Common myeloid progenitor, CD34-positive (primary cell): ENCODE results near the gene AUTS2.

ENCODE experiments used
- CTCF ChIA-PET: fragments of 350-600 bp; sonication (Branson Sonifier 250); formaldehyde crosslinking; loops from one replicate; lab custom pipeline; 2021; ENCODE audit warnings: antibody characterized with exemption; lab: Charles Lee
- POLR2A ChIA-PET: fragments of 350-600 bp; sonication (Branson Sonifier 250); formaldehyde crosslinking; loops from one replicate; lab custom pipeline; 2021; ENCODE audit warnings: antibody characterized with exemption; lab: Charles Lee
- DNase-seq, 3 donors: peaks; one replicate each; pipeline versions ENCODE4 v3.0.0 to v3.0.0-alpha.2; 2013
- H3K27ac ChIP-seq, 2 experiments: 1 replicate in 1 of 2; 2 replicates in 1 of 2; pipeline ENCODE4 v1.7.0; 2013; ENCODE audit warnings: inconsistent platforms in 2 of 2, low read length in 2 of 2, mild to moderate bottlenecking in 2 of 2, low read depth in 1 of 2, moderate library complexity in 1 of 2; ENCODE audit not compliant: severe bottlenecking in 2 of 2, insufficient read depth in 1 of 2, poor library complexity in 1 of 2
- H3K27me3 ChIP-seq, 5 experiments: replicated peaks in 2 of 5; 1 replicate in 3 of 5; 2 replicates in 2 of 5; pipeline versions ENCODE4 v1.6.1 to v1.7.0; 2013; ENCODE audit warnings: low read length in 4 of 5, mild to moderate bottlenecking in 2 of 5, moderate library complexity in 2 of 5, inconsistent platforms in 1 of 5; ENCODE audit not compliant: insufficient read depth in 5 of 5, control insufficient read depth in 4 of 5
- H3K36me3 ChIP-seq, 4 experiments: 1 replicate in 2 of 4; 2 replicates in 2 of 4; pipeline versions ENCODE4 v1.6.1 to v1.7.0; 2013; ENCODE audit warnings: low read length in 3 of 4, control low read depth in 1 of 4, mild to moderate bottlenecking in 1 of 4; ENCODE audit not compliant: control insufficient read depth in 4 of 4, insufficient read depth in 4 of 4
- H3K4me1 ChIP-seq, 4 experiments: 1 replicate in 3 of 4; 2 replicates in 1 of 4; pipeline versions ENCODE4 v1.6.1 to v1.7.1; 2013; ENCODE audit warnings: low read length in 3 of 4, mild to moderate bottlenecking in 3 of 4, control low read depth in 1 of 4, inconsistent platforms in 1 of 4, moderate library complexity in 1 of 4; ENCODE audit not compliant: control insufficient read depth in 4 of 4, insufficient read depth in 4 of 4; ENCODE audit errors: control extremely low read depth in 1 of 4
- H3K4me3 ChIP-seq, 7 experiments: 1 replicate in 4 of 7; 2 replicates in 3 of 7; pipeline versions ENCODE4 v1.5.1 to v1.7.0; 2013; ENCODE audit warnings: mild to moderate bottlenecking in 7 of 7, low read length in 6 of 7, moderate library complexity in 6 of 7, inconsistent platforms in 2 of 7, low read depth in 2 of 7, control low read depth in 1 of 7; ENCODE audit not compliant: insufficient read depth in 4 of 7, control insufficient read depth in 1 of 7; ENCODE audit errors: extremely low read depth in 1 of 7
- H3K9me3 ChIP-seq, 5 experiments: 1 replicate in 4 of 5; 2 replicates in 1 of 5; pipeline versions ENCODE4 v1.6.1 to v1.7.1; 2013; ENCODE audit warnings: low read length in 4 of 5, mild to moderate bottlenecking in 2 of 5, inconsistent platforms in 1 of 5, low read depth in 1 of 5, moderate library complexity in 1 of 5; ENCODE audit not compliant: control insufficient read depth in 4 of 5, insufficient read depth in 2 of 5; ENCODE audit errors: control extremely low read depth in 1 of 5
- WGBS: methylation state at CpG from one replicate; pipeline ENCODE4 v1.1.5; 2013; ENCODE audit not compliant: insufficient coverage; 5-methylcytosine and 5-hydroxymethylcytosine counted together

Gene AUTS2

DNA sequence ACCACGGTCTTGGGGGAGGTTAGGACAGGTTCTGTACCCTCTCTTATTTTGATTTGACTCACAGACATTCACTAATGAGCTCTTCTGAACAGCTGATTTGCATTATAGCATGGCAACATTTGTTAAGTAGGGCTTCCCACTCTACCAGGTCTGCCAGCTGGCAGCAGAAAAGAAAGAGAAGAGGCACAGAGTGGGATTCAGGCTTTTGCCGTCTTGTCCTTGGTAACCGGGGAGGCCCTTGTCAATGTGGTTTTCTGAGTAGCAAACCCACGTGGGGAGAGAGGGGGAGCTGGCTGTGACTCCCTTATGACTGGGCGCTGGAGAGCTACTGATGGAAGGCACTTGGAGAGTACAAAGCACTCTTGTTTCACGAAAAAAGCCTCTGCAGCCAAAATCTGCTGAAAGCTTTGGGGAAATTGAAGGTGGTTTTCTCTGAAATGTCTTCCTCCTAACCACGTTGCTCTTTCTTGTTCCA lies 1178.4 kb downstream of the AUTS2 start:
- ChIA-PET POLR2A (no interaction called here), CTCF (no interaction called here)
- WGBS, result 42% methylated on average over 5 of the region's 7 CpGs

GRCh38 chr7:70777251-70777650 lies 1179.0 kb downstream of the AUTS2 start:
- Histone ChIP-seq H3K4me1 (peaks cover 0 to 11% (median 0%) of the 10 kb centered on the region in 4 experiments), H3K27ac (no peak overlapping the region), H3K27me3 (no peaks in the 10 kb centered on the region), H3K36me3 (peaks cover 2 to 19% (median 6%) of the 10 kb centered on the region in 4 experiments), H3K9me3 (no peaks in the 10 kb centered on the region), H3K4me3 (no peak overlapping the region)
- CTCF ChIA-PET, result no interaction called here
- POLR2A ChIA-PET, result no interaction called here
- DNase-seq, result no peak

More for the DNA sequence above, 1178.4 kb downstream of the AUTS2 start:
- Histone ChIP-seq H3K27ac (no peak overlapping the region), H3K4me1 (peaks cover 0 to 11% (median 0%) of the 10 kb centered on the region in 4 experiments), H3K27me3 (no peaks in the 10 kb centered on the region), H3K9me3 (no peaks in the 10 kb centered on the region), H3K36me3 (peaks cover 0 to 13% (median 4%) of the 10 kb centered on the region in 4 experiments), H3K4me3 (no peak overlapping the region)
- DNase-seq, result peak in 2 of 3 donors; percentile 28 to 63

DNA sequence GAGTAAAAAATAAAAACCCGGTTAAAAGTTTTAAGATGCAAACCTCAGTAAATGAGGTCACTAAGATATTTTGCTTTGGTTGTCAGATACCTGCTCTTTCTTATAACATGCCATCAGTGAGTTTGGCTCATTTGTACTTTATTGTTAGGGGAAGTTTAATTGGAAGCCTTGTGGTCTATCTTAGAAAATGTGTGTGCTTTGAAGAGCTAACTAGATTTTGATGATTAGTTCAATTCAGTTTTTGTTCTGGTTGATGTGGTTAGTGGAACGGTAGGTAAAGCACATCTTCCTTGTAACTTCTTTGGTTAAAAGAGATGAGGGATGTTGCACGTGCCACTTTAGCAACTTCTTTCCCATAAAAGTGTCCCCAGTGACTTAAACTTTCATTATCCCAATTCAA lies 1180.3 kb downstream of the AUTS2 start:
- Histone ChIP-seq H3K27ac (no peak overlapping the region), H3K9me3 (no peaks in the 10 kb centered on the region), H3K36me3 (peaks cover 2 to 21% (median 8%) of the 10 kb centered on the region in 4 experiments), H3K4me3 (no peak overlapping the region), H3K4me1 (peaks cover 0 to 11% (median 0%) of the 10 kb centered on the region in 4 experiments), H3K27me3 (no peaks in the 10 kb centered on the region)
- 100% methylated on average over 1 of the region's 3 CpGs for WGBS
- CTCF ChIA-PET, result no interaction called here
- DNase-seq, result no peak
- POLR2A ChIA-PET, result no interaction called here

- POLR2A ChIA-PET, result no interaction called here
- H3K27ac ChIP-seq, result no peak overlapping the region
- DNase-seq, result no peak
Measured at GRCh38 chr7:70779321-70779720, 1181.0 kb downstream of the AUTS2 start.

GRCh38 chr7:70781922-70782311 lies 1183.6 kb downstream of the AUTS2 start:
- ChIA-PET CTCF (no interaction called here), POLR2A (no interaction called here)
- Histone ChIP-seq H3K9me3 (no peaks in the 10 kb centered on the region), H3K4me3 (no peak overlapping the region), H3K27me3 (no peaks in the 10 kb centered on the region), H3K27ac (no peak overlapping the region), H3K4me1 (peaks cover 0 to 3% (median 0%) of the 10 kb centered on the region in 4 experiments), H3K36me3 (peaks cover 2 to 36% (median 28%) of the 10 kb centered on the region in 4 experiments)
- no peak for DNase-seq
- 95% methylated on average over 11 of the region's 11 CpGs for WGBS

More at GRCh38 chr7:70779321-70779720, 1181.0 kb downstream of the AUTS2 start:
- Histone ChIP-seq H3K9me3 (no peaks in the 10 kb centered on the region), H3K27me3 (no peaks in the 10 kb centered on the region), H3K4me1 (peaks cover 0 to 11% (median 0%) of the 10 kb centered on the region in 4 experiments), H3K36me3 (peaks cover 0 to 24% (median 9%) of the 10 kb centered on the region in 4 experiments), H3K4me3 (no peak overlapping the region)
- CTCF ChIA-PET, result no interaction called here
- 86% methylated on average over 6 of the region's 7 CpGs for WGBS

DNA sequence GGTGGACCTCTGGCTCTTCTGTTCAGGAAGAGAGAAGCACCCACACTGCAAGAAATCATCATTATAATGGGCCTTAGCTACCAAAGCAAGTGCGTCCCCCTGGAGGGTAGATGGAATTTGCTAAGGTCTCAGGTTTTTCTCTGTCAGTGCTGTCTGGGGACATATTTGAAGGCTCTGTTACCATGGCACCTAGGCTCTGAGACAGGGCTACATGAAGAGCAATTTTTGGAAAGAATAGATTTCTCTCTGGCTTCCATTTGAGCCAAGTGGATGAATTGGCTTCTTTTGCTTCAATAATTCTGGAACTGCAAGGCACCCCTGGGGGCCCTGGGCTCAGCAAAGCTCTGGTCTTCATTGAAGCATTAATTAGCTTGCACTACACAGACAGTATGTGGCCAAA lies 1184.5 kb downstream of the AUTS2 start:
- no peaks in the 10 kb centered on the region for H3K9me3 ChIP-seq
- H3K27me3 ChIP-seq, result no peaks in the 10 kb centered on the region
- H3K36me3 ChIP-seq, result peaks cover 4 to 36% (median 29%) of the 10 kb centered on the region in 4 experiments
- H3K4me1 ChIP-seq, result no peaks in the 10 kb centered on the region
- no peak overlapping the region for H3K27ac ChIP-seq
- ChIA-PET POLR2A (no interaction called here), CTCF (no interaction called here)
- H3K4me3 ChIP-seq, result no peak overlapping the region
- no peak for DNase-seq
- no CpG with 5 or more reads among the region's 1 CpG for WGBS

- no peak overlapping the region for H3K4me3 ChIP-seq
- ChIA-PET POLR2A (no interaction called here), CTCF (no interaction called here)
- H3K27ac ChIP-seq, result no peak overlapping the region
- H3K36me3 ChIP-seq, result peaks cover 4 to 42% (median 37%) of the 10 kb centered on the region in 4 experiments
- H3K9me3 ChIP-seq, result peaks cover 0 to 8% (median 0%) of the 10 kb centered on the region in 5 experiments
- no peak for DNase-seq
- no peaks in the 10 kb centered on the region for H3K27me3 ChIP-seq
- H3K4me1 ChIP-seq, result no peaks in the 10 kb centered on the region
- 100% methylated on average over 5 of the region's 5 CpGs for WGBS
Measured at GRCh38 chr7:70785427-70785826, 1187.2 kb downstream of the AUTS2 start.
